GM12874 (cell line): ENCODE measurements around the gene SERINC5.

Experiments
- CTCF ChIP-seq: IDR thresholded peaks from 2 replicates; pipeline ENCODE4 v1.5.1; 2011; ENCODE audit warnings: low read depth, mild to moderate bottlenecking, control low read depth, low read length, moderate library complexity; ENCODE audit not compliant: insufficient read depth

SERINC5 gene

DNA sequence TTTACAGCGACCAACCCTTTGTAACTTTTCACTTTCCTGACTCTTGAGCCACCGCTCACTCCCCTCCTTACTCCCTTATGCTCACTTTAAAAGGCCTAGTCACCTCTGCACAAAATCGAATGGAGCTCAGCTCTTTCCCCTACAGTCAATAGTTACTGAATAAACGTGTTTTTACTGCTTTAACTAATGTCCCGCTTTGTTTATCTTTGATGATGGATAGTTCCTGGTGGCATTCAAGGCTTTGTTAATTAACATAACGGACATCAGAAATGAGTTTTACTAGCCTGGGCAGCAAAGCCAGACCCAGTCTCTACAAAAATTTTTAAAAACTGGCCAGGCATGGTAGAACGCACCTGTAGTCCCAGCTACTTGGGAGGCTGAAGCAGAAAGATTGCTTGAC, 5.0 kb downstream of the SERINC5 start:
- TF ChIP-seq CTCF, result no peak

DNA sequence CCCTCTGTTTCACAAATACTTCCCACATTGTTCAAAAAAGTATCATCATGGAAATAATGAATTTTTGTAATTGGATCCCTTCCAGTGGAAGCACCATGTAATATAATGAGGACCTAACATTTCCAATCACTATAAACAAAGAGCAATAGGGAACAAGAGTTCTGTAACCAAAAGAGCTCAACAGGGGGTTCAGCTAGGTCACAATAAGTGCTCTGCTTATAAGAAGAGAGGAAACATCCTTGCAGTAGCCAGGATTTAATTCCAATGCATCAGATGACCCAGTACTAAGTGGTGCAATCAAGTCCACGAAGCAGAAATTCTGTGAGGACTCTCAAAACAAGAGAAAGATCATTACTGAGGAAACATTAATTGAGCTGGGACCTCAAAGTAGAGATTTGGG, 5.9 kb downstream of the SERINC5 start:
- no peak for TF ChIP-seq CTCF

DNA sequence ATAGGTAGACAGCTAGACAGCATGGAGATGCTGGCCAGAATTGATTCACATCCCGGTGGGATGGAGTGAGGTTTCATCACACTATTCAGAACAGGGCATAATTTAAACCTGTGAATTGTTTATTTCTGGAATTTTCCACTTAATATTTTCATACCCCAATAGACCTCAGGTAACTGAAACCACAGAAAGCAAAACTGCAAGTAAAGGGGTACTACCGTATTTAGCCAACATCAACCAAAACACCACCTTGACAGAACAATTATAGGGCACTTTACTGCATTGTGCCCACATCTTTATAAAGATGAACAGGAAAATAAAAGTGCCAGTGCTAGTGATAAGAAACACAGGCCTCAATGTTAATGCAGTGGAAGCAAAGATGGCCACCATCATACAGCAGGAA, 7.5 kb downstream of the SERINC5 start:
- no peak for TF ChIP-seq CTCF

DNA sequence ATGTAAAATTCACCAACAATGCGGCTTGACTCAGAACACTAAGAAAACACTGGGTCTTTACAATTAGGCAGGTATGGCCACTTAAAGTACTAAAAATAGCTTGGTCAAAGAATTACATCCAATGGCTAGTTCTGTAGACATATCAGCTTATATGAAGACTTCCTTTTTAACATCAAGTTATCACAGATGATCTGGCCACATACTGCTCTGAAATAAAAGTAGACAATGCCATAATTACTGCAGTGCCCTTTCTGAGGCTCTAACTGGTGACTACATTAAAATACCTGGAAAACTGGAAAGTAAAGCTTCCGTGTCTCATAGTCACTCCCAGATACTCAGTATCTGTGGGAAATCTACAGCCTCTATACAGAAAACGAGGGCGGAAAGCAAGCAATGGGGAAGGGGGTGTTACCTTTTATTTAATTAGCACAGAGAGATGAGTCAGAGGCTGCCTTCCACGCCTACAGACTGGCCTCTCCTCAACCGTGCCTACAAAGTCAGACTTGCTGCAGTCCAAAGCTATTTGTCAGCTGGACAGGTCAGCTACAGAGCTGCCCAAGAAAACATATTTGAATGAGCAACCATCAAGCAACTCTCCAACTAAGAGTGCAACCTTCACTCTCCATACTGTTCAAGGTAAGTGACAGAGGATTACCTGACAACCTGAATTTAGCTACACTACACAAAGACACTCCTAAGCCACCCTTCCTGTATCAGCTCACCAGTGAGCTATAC, 8.7 kb downstream of the SERINC5 start:
- no peak for TF ChIP-seq CTCF

DNA sequence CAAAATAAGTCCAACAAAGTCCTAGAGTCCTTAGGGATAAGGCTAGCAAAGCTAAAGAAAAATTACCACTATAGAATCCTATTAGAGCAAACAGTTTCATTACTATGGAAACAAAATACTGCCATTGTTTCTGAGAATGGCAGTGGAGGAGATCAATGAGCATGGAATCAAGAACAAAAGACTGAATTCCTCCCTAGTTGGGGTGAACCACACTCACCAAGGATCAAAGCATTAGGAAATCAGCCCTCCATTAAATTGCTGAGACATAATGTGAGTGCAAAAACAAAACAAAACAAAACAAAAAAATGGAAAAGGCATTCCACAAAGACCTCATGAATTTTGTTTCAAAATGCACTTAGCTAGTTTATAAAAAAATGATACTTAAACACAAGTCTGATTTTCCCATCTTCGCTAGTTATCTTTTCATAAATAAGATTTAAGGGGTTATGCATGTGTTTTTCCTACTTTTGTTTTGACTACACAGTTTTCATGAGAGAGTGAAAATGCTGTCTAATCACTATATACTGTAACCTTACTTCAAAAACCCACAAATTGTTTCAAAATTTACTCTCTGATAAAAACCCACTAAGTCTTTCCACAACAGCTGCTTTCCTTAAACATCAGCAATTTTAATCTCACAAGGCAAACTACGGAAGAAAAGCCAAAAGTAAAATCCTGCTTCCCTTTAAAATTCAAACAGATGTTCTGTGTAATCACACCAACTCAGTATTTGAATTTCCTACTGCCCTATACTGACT, 9.7 kb downstream of the SERINC5 start:
- TF ChIP-seq CTCF, result no peak

GRCh38 chr5:80243567-80243966, 12.3 kb downstream of the SERINC5 start:
- TF ChIP-seq CTCF, result no peak

GRCh38 chr5:80242849-80243248, 13.0 kb downstream of the SERINC5 start:
- TF ChIP-seq CTCF, result no peak
